HCEC 1CT (cell line): ENCODE measurements around the gene MED26.
A peak's percentile ranks its signal among the peaks of the same experiment; 100 is the strongest.
"Not testable (repeated sequence)": the region's sequence is repeated elsewhere in the genome, so short reads cannot be mapped to it uniquely, and the experiment has no call there.

Source experiments
- DNase-seq: peaks from one replicate; pipeline ENCODE4 v3.0.0-alpha.2; 2017

Gene MED26

DNA sequence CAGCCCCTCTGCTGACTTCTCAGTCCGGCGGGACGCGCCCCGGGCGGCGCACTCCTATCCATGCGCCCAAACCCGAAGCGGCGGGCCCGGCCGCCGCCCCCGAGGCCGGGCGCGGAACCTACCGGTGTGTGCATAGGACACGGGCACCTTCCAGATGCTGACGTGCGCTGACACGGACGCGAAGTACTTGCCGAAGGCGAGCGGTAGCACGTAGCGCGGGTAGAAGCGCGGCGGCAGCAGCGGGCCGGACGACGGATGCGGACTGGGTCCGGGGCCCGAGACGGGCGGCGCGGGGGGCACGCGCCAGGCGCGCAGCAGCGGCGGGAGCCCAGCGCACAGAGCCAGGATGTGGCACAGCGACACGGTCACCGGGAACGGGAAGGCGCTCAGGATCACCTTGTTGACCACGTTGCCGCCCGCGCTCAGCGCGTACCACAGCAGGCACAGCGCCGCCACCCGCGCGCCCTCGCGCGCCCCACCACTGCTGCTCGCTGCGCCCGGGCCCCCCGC, 56.1 kb downstream of the MED26 start:
- no peak for DNase-seq

DNA sequence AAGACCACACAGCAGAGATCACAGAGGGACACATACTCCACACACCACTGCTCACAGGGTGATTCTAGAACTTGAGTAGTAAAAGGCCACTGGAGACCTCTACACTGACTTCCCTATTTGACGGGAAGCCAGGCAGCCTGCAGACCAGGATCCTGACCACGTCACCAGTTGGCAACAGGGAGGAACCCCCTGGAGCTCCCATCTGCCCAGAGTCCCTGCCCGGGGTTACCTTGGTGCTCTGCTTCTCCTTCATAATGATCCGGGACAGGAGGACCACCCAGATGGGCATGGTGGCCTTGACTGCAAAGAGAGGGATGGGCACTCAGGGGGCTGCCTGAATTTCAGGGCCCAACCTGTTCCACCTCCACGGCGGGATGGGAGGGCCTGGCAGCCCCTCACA, 56.7 kb downstream of the MED26 start:
- no peak for DNase-seq

DNA sequence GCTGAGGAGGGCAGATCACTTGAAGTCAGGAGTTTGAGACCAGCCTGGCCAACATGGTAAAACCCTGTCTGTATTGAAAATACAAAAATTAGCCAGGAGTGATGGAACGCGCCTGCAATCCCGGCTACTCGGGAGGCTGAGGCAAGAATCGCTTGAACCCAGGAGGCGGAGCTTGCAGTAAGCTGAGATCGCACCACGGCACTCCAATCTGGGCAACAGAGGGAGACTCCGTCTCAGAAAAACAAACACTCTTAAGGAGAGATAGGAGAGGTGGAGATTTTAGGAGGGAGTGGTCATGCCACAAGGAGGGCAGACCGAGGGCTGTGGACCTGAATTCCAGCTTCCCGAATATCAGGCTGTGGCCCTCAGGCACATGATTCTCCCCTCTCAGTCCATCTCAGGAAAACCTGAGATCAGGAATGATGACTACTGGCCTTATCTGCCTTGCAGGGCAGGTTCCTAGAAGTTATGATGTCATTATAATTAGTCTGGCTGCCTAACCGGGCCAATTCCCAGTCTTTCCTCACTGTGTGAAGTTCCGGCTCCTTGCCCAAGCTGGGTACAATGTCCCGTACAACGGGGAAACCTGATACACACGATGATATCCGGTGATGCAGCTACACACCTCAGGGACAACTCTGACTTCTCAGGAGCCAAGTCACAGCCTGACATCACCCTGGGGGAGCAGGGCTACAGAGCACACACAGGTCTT, 58.2 kb downstream of the MED26 start:
- no peak for DNase-seq

DNA sequence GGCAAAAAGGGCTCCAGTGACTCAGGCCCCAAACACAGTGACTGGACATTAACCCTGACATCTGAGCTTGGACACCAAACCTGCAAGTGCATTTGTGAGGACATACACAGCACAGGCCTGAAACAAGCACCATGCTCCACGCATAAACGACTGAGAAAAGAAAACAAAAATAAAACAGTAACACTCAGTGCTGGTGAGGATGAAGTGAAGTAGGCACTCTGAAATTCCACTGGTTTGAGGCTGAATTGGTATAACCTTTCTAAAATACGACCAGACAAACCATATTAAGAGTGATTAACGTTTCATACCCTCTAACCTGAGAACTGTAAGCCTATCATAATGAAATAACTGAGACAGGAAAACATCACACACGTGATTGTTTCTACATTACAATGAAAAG, 61.3 kb downstream of the MED26 start:
- no peak for DNase-seq

DNA sequence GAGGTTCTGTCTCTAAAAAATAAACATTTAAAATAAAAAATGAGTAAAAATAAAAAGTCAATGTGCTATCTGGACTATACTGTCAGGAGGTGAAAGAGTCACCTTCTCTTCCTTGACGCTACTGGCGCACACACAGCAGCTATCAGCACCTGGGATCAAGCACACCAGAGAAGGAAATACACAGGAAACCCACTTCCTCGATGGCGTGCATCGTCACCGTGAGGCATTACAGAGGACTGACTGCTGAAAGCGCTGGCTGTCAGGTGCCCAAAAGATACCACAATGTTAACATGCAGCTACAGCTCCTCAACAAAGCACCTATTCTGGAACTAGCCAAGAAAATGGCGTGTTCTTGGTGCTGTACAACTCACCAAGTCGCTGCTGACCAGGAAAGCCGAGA, 61.8 kb downstream of the MED26 start:
- DNase-seq = no peak

DNA sequence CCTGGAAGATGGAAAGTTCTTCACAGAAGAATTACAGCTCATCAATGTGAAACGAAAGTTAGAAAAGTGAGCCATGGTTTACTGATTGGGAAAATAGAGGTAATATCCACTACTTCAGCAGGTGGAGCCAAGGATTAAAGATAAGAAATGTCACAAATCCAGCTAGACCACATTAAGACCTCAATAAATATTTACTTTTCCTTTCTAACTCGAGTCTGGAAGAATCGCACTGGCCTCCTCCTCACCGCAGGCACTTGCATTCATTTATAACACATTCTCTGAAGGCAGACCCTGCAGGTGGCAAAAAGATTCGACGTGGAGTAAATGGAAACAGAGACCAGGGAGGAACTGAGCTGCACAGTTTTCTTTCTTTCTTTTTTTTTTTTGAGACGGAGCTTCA, 63.2 kb downstream of the MED26 start:
- DNase-seq = no peak

DNA sequence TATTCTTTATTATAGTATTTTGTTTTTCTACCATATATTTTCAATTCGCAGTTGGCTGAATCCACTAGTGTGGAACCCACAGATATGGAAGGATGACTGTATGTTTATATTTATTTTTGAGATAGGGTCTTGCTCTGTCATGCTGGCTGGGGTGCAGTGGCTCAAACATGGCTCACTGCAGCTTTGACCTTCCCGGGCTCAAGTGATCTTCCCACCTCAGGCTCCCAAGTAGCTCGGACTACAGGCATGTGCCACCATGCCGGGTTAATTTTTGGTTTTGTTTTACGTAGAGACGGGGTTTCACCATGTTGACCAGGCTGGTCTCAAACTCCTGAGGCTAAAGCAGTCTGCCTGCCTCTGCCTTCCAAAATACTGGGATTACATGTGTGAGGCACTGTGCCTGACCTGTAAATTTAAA, 65.4 kb downstream of the MED26 start:
- no peak for DNase-seq

DNA sequence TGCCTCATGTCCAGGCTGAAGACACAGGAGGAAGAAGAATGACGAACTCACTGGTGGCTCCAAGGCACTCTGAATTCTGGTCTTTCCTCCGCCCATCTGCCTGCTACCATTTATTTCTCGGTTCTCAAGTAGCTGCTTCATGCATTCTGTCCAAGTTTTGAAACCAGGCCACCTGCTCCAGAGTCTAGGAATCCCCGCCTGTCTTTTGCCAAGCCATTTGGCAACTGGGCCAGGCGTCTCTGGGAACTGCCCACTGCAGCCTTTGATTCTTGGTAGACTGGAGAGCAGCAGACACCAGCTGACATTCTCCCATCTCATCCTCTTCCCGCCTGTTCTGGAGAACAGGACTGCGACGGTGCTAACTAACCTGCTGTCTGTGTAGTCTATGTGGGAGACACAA, 66.6 kb downstream of the MED26 start:
- DNase-seq = no peak

DNA sequence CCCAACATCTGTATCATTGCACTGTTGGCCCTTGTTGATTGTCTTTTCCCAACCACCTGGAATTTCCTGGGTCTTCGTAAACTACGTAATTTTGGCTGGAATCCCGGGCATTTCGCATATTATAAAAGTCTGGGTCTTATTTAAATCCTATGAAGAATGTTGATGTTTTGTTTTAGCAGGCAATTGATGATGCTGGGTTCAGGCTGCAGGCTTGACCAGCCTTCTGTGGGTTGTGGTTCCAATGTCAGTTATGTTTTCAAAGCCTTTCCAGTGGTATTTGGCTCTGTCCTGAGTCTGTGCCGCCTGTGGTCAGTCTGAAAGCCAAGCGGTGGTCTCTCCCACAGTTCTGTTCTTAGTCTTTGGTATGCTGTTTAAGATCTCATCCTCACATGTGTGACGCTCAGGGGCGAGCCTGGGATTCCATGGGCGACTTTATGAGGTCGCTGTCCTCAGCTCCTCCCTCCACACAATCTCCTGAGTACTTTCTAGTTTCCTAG, 68.2 kb downstream of the MED26 start:
- DNase-seq = no peak

DNA sequence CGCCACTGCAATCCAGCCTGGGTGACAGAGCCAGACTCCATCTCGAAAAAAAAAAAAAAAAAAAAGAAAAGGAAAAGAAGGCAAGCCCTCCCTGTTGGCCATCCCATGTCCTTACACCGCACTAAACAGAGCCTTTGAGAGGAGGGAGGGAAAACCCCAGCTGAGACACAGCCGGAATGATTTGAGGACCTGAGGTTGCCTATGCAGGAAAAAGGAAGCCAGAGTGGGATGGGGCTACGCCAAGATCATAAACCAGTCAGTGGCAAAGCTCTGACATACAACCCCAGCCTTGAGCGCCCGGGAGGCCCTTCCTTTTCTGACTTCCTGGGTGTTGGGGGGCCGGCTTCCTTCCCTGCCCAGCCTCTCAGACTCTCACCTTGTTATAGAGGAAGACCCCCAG, 73.2 kb downstream of the MED26 start:
- no peak for DNase-seq

DNA sequence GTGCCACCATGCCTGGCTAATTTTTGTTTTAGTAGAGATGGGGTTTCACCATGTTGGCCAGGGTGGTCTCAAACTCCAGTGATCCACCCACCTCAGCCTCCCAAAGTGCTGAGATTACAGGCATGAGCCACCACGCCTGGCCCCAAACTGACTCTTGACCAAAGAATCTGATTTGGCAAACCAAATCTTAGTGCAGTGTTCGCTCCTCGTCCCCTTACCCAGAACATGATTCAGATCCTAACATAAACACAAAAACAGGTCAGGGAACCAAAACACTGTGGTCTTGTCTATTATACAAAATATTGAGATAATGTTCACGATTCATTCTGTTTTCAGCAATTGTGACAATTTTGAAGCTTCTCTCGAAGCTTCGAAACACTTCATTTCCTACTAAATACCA, 76.1 kb downstream of the MED26 start:
- peak; percentile 5 for DNase-seq

DNA sequence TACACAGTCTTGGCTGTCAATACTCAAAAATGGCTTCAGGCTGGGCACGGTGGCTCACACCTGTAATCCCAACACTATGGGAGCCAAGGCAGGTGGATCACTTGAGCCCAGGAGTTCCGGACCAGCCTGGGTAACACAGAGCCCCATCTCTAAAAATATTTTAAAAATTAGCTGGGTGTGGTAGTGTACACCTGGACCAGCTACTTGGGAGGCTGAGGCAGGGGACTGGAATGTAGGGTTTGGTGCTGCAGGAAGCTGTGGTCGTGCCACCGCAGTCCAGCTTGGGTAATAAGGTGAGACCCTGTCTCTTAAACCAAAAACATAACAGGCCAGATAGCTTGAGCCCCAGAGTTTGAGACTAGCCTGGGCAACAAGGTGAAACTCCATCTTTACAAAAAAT, 79.0 kb downstream of the MED26 start:
- no peak for DNase-seq

DNA sequence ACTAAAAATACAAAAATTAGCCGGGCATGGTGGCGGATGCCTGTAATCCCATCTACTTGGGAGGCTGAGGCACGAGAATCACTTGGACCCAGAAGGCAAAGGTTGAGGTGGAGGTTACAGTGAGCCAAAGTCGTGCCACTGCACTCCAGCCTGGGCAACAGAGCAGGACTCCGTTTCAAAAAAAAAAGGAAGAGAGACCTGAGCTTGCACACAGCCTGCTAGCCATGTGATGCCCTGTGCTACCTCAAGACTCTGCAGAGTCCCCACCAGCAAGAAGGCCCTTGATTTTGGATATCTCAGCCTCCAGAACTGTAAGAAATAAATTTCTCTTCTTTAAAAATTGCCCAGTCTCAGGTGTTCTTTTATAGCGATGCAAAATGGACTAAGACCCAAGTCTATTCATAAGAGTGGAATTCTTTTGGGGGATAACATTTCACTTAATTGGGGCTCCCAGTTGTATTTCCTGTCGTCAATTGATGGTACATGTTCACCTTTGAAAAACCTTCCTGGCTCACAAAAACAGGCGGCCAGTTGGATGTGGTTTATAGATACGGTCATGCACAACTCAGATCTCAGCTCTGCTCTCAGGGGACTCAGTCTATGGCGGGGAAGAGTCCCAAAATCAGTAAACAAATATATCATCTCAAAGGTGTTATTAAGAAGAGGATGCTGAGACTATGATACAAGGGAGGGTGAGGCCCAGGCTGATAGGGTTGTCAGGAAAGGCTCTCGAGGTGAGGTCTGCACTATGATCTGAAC, 83.4 kb downstream of the MED26 start:
- DNase-seq = no peak

DNA sequence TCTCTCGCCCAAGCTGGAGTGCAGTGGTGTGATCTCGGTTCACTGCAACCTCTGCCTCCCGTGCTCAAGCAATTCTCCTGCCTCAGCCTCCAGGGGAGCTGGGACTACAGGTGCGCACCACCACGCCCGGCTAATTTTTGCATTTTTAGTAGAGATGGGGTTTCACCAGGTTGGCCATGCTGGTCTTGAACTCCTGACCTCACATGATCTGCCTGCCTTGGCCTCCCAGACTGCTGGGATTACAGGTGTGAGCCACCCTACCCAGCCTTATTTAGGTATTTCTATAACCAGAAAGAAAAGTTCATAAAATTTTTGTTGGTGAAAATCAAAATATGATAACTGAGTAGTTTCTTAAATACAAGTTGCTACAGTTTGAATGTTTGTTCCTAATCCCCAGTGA, 84.3 kb downstream of the MED26 start:
- not testable (repeated sequence) for DNase-seq

DNA sequence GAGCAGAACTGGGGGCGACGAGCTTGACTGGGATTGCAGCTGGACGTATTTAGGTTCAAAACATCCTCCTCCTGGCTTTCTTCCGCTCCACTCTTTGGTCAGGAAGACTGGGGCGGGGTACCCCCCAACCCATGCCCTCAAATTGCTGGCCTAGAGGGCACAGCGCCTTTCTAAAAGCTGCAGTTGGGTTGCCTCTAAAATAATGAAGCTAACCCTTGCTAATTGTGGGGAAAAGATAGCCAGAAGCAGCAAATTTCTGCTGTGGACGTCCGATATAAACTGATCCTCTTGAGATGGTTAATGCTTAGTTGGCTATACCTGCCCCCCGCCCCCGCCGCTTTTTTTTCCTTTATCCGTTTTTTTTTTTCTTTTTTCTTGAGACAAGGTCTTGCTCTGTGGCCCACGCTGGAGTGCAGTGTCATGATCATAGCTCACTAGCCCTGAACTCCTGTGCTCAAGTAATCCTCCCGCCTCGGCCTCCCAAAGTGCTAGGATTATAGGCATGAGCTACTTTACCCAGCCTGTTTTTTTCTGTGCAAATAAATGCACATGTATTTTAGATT, 85.0 kb downstream of the MED26 start:
- DNase-seq = no peak

DNA sequence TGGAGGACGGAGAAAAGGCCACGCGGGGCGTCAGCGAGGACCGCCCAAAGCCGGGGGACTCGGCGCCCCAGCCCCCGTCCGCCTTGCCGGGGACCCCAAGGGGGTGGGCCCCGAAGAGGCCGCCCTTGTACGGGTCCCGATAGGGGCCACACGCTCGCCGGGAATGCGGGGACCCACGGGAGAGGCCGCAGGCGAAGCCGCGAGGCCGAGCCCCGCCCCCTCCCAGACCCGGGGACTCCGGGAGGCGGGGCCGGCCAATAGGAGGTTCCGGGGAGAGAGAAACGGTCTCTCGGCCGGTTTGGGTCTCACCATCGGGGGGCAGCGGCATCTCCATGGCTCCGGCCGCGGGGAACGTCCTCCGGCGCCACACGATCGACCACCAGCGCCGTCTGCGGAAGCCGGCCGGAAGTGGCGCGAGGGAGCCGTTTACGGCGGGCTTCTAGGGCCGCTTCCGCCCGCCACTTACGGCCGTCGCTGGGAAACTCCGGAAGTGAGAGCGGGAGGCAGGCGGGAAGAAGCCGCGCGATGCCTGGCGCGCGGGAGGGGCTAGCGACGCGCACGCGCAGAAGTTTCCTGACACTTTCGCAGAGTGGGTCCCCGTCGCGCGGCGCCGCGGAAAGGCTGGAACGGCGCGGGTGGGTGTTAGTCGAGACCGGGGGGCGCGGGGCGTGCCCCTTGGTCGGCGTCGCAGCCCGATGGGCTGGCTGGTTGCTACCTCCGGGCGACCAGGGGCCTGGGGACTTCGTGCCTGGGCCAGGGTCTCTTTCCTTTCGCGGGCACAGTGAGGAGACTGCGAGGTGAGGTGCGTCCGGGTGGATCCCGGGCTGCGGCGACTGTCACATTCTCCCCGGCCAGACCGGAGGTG, 85.7 kb downstream of the MED26 start, which contains the start of gene CHERP:
CHERP (minus strand) TSS at position 393 of the 865 bp plus-strand sequence; CDS start at position 334, 59 bp downstream.
- DNase-seq = peak; percentile 96

DNA sequence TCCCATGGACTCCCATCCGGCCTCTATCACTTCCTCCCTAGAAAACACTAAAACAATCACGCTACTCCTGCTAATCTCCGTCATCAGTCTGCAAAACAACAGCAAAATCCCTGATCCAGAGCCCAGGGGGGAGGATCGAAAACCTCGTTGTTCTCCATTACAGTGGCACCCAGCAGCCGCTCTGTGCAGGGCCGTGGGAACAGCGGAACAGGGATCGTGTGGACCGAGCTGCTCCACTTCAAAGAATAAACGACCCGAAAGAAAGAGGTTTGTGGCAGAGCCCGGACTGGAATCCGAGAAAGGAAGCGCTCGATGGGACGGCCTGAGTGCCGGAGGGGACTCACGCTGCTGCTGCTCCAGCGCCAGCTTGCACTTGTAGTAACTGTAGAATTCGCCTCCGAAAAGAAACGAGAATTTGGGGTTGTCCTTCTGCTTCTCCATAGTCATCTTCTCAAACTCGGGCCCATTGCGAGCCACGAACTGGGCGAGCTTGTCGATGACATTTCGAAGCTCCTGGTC, 86.4 kb downstream of the MED26 start:
- peak; percentile 14 for DNase-seq

DNA sequence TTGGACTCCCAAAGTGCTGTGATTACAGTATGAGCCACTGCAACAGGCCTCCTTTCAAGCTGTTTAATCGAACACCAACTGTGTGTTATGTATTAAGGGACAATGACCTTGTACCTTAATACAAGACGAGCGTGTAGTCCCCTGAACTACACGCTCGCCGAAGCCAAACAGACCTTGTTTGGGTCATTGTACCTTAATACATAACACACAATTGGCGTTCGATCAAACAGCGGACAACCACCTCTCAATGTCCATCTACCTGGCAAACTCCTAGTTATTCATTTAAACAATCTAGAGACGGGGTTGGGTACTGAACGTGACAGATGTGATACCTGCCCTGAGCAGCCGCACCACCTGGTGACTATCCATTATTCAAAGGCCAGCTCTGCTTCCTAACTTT, 87.1 kb downstream of the MED26 start:
- DNase-seq = no peak

DNA sequence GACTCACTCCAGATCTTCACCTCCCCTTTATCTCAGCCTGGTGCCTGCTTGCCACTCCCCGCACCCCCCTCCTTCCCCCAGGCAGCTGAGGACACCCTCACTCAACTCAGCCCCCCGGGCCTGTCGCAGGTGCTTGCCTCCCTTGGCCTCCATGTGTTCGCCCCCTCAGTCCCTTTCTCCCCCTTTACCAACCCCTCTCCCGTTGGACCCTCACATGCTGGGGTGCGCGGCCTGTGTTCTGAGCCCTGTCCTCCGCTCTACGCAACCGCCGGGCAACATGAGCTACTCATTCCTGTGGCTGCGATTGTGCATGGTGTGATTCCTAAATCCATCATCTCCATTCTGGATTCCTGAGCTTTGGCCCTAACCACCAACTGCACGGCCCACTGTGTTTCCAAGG, 90.9 kb downstream of the MED26 start:
- DNase-seq = no peak

DNA sequence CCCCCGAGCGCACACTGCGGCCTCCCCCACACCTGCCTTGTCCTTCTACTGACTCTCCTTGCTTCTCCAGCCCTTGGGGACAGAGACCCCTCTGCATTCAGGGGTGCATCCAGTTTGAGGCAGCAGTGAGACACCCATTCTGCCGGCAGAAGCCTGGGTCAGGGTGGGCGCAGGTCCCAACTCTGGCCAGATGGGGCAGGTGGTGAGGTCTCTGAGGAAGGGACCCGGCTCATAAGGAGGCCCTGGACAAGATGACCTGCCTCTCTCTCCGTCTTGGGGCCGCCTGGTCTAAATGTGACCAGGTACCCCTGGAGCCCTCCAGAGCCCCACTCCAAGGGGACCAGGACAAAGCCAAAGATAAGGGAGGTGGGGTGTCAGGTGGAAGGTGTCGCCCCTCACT, 91.9 kb downstream of the MED26 start:
- no peak for DNase-seq

DNA sequence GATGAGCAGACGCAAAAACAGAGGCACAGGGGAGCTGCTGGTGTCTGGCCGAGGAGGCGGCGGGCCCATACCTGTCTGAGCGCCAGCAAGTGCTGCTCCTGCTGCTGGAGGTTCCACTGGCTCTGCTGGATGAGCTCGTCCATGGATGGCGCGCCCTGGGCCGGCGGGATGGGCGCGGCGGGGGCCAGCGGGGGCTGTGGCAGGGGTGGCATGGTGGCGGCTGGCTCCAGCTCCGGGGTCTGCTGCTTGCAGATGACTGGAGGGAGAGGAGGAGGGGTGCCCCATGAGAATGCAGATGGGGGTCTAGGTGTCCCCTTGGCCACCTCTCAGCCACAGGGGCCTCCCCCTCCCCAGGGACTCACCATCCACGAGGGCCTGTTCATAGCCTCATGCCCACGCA, 92.6 kb downstream of the MED26 start:
- no peak for DNase-seq

DNA sequence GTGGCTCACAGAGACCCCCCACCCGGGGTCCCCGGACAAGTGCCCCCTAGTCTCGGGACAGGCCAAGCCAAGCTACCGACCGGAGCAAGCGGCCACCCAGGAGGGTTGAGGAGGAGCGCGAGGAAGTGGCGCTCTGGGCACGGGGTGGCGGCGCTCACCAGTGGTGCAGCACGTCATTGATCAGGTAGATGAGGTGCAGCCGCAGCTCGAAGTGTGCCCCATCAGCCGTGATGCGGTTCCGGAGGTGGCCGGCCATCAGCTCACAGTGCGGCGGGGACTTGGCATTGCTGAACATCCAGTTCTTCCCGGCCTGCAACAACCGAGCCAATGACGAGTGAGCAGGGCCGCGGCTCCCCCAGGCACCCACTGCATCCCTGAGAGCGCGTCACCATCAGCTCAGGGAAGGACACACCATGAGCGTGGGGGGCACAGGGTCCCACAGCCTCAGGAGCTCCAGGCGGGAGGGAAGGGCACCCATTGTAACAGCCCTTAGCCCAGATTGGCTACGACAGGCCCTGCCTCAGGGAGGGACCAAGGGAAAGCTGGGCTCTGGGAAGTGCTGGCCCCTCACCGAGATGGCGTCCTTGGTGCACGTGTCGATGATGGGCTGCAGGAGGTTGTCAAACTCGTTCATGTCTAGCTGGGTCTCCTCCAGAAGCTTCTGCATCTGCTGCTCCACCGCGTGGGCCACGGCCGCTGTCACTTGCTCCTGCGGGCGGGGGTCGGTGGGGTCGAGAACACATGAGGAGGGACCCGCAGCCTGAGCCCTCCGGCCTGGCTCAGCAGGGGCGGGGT, 95.4 kb downstream of the MED26 start:
- DNase-seq = no peak
